SK-N-SH treated with all-trans-retinoic acid at 6 μM for 48 hours (cell line): ENCODE results near the gene ARHGAP25.

Experiments
- BACH2 ChIP-seq: fragments of 250-450 bp; sonication (Bioruptor Pico); IDR thresholded peaks from 2 replicates; pipeline ENCODE4 v1.9.0; 2021; ENCODE audit warnings: mild to moderate bottlenecking, borderline replicate concordance
- ESRRG ChIP-seq: fragments of 250-450 bp; sonication (Bioruptor Pico); IDR thresholded peaks from 2 replicates; pipeline ENCODE4 v1.6.1; 2021; ENCODE audit warnings: mild to moderate bottlenecking
- ISL1 ChIP-seq: fragments of 250-450 bp; sonication (Bioruptor Pico); IDR thresholded peaks from 2 replicates; pipeline ENCODE4 v2.1.2; 2022; ENCODE audit warnings: mild to moderate bottlenecking, moderate library complexity
- OSR1 ChIP-seq: fragments of 250-450 bp; sonication (Bioruptor Pico); IDR thresholded peaks from 2 replicates; pipeline ENCODE4 v1.8.0; 2022; ENCODE audit warnings: moderate library complexity, mild to moderate bottlenecking, inconsistent platforms
- PATZ1 ChIP-seq: fragments of 250-450 bp; sonication (Bioruptor Pico); IDR thresholded peaks from 2 replicates; pipeline ENCODE4 v1.8.0; 2020; ENCODE audit warnings: mild to moderate bottlenecking, moderate library complexity, borderline replicate concordance
- PPARA ChIP-seq: fragments of 250-450 bp; sonication (Bioruptor Pico); IDR thresholded peaks from 2 replicates; pipeline ENCODE4 v1.5.0; 2020; ENCODE audit warnings: mild to moderate bottlenecking, borderline replicate concordance
- RARB ChIP-seq: fragments of 250-450 bp; sonication (Bioruptor Pico); IDR thresholded peaks from 2 replicates; pipeline ENCODE4 v1.8.0; 2021; ENCODE audit warnings: mild to moderate bottlenecking, moderate library complexity
- TSHZ2 ChIP-seq: fragments of 250-450 bp; sonication (Bioruptor Pico); IDR thresholded peaks from 2 replicates; pipeline ENCODE4 v1.5.0; 2020; ENCODE audit warnings: mild to moderate bottlenecking, moderate library complexity
- ZFP30 ChIP-seq: fragments of 450-650 bp; formaldehyde crosslinking; IDR thresholded peaks from 2 replicates; pipeline ENCODE4 v1.5.0; 2022; ENCODE audit warnings: mild to moderate bottlenecking, moderate library complexity
- ZNF70 ChIP-seq: fragments of 450-650 bp; formaldehyde crosslinking; IDR thresholded peaks from 2 replicates; pipeline ENCODE4 v1.5.0; 2020; ENCODE audit warnings: mild to moderate bottlenecking, moderate library complexity
- ZNF8 ChIP-seq: fragments of 450-650 bp; formaldehyde crosslinking; IDR thresholded peaks from 2 replicates; pipeline ENCODE4 v1.5.0; 2020; ENCODE audit warnings: mild to moderate bottlenecking, moderate library complexity

DNA sequence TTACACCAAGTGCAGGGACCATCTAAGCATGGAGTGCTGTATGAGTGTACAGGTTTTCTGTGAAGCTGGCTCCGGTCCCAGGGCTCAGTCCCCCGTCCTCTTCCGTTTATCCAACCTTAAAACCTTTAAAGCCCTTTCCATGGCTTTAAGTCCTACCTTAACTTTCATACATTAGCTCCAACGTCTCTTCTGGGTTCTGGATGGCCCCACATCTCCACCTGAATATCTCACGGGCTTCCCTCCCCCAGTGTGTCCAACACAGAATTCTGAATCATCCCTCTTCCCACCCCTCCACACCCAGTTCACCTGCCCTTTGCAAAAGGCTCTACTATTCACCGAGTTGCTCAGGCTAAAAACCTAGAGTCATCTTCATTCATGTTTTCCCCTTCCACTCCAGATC lies 12.8 kb downstream of the ARHGAP25 start:
- no peak for TF ChIP-seq ISL1 (CRISPR knock-in tag)
- no peak for TF ChIP-seq ESRRG
- no peak for TF ChIP-seq PATZ1 (CRISPR knock-in tag)
- no peak for TF ChIP-seq ZNF8 (CRISPR knock-in tag)
- TF ChIP-seq OSR1, result no peak
- no peak for TF ChIP-seq ZFP30 (CRISPR knock-in tag)
- TF ChIP-seq RARB (CRISPR knock-in tag), result no peak
- no peak for TF ChIP-seq PPARA
- TF ChIP-seq TSHZ2, result no peak
- TF ChIP-seq BACH2 (CRISPR knock-in tag), result no peak
- TF ChIP-seq ZNF70, result no peak
